Neural crest cell (in vitro differentiated cells): ENCODE results near the gene DPEP3. TPM values are rescaled to one million over a fixed set of nuclear protein-coding genes. Genes with fewer than 3 reads are reported as not detected.
A peak's percentile ranks its signal among the peaks of the same experiment; 100 is the strongest.
"Not testable (repeated sequence)": the region's sequence is repeated elsewhere in the genome, so short reads cannot be mapped to it uniquely, and the experiment has no call there.

Experiments used
- DNase-seq: peaks from one replicate; pipeline ENCODE4 v3.0.0; 2021; ENCODE audit warnings: low read depth, mixed read lengths, low spot score
- H3K27ac Mint-ChIP-seq: one replicate; pipeline ENCODE4 v1.8.0; 2021; ENCODE audit warnings: mild to moderate bottlenecking, mixed read lengths; ENCODE audit not compliant: unreplicated experiment
- H3K27me3 Mint-ChIP-seq: 2 replicates; pipeline ENCODE4 v1.8.0; 2021; ENCODE audit warnings: low read depth, mild to moderate bottlenecking, mixed read lengths
- H3K36me3 Mint-ChIP-seq: 2 replicates; pipeline ENCODE4 v1.8.0; 2021; ENCODE audit warnings: low read depth, mild to moderate bottlenecking, mixed read lengths
- H3K4me1 Mint-ChIP-seq: 2 replicates; pipeline ENCODE4 v1.8.0; 2021; ENCODE audit warnings: mixed read lengths
- H3K4me3 Mint-ChIP-seq: one replicate; pipeline ENCODE4 v1.8.0; 2021; ENCODE audit warnings: mild to moderate bottlenecking, mixed read lengths
- H3K9me3 Mint-ChIP-seq: 2 replicates; pipeline ENCODE4 v1.8.0; 2021; ENCODE audit warnings: mixed read lengths
- CTCF ChIP-seq: fragments of 200-600 bp; sonication (generic); conservative IDR thresholded peaks from 2 replicates; pipeline ENCODE4 v1.5.0; 2021; ENCODE audit warnings: antibody characterized with exemption, mild to moderate bottlenecking
- total RNA-seq: library from RNA; stranded (reverse); gene quantifications from 2 replicates; pipeline ENCODE4 v1.2.1, GENCODE V29; 2021

Gene DPEP3
- total RNA-seq, 1 donor from 2014 or later, result not detected

GRCh38 chr16:68019167-68019680, 38.9 kb upstream of the DPEP3 start:
- H3K36me3 Mint-ChIP-seq, result peaks cover 2% of the 10 kb centered on the region
- no peak overlapping the region for H3K4me3 Mint-ChIP-seq
- DNase-seq, result no peak
- H3K27ac Mint-ChIP-seq, result no peak overlapping the region
- no peak for TF ChIP-seq CTCF
- peaks cover 9% of the 10 kb centered on the region for H3K4me1 Mint-ChIP-seq
- peaks cover 6% of the 10 kb centered on the region for H3K27me3 Mint-ChIP-seq
- no peaks in the 10 kb centered on the region for H3K9me3 Mint-ChIP-seq

- no peak for DNase-seq
- Mint-ChIP-seq H3K36me3 (no peaks in the 10 kb centered on the region), H3K27me3 (peaks cover 11% of the 10 kb centered on the region), H3K27ac (peak within 1 kb of the TSS; percentile 57), H3K9me3 (no peaks in the 10 kb centered on the region), H3K4me3 (no peak within 1 kb of the TSS), H3K4me1 (no peaks in the 10 kb centered on the region)
- TF ChIP-seq CTCF, result no peak
These were observed 35.4 kb upstream of the DPEP3 start, which contains the start of gene DPEP2NB for GRCh38 chr16:68015681-68016080. DPEP2NB (minus strand) TSS chr16:68015911; CDS start chr16:68015770, 141 bp downstream.

- Mint-ChIP-seq H3K4me3 (no peak overlapping the region), H3K27ac (no peak overlapping the region), H3K27me3 (peaks cover 16% of the 10 kb centered on the region), H3K36me3 (no peaks in the 10 kb centered on the region), H3K9me3 (no peaks in the 10 kb centered on the region), H3K4me1 (no peaks in the 10 kb centered on the region)
- DNase-seq, result no peak
- no peak for TF ChIP-seq CTCF
These were observed 33.1 kb upstream of the DPEP3 start for GRCh38 chr16:68013440-68013839.

- not testable (repeated sequence) for H3K4me1 Mint-ChIP-seq, H3K9me3 Mint-ChIP-seq, H3K4me3 Mint-ChIP-seq, DNase-seq, H3K36me3 Mint-ChIP-seq
- H3K27ac Mint-ChIP-seq, result peak overlapping the region; percentile 13
- H3K27me3 Mint-ChIP-seq, result peaks cover 13% of the 10 kb centered on the region
These were observed 29.6 kb upstream of the DPEP3 start for GRCh38 chr16:68009872-68010271.

GRCh38 chr16:68009157-68009735, 28.9 kb upstream of the DPEP3 start:
- DNase-seq, result no peak
- Mint-ChIP-seq H3K27me3 (peaks cover 10% of the 10 kb centered on the region), H3K4me3 (no peak overlapping the region), H3K36me3 (no peaks in the 10 kb centered on the region), H3K4me1 (no peaks in the 10 kb centered on the region), H3K9me3 (no peaks in the 10 kb centered on the region), H3K27ac (no peak overlapping the region)
- no peak for TF ChIP-seq CTCF

GRCh38 chr16:68005786-68006286, 25.5 kb upstream of the DPEP3 start:
- Mint-ChIP-seq H3K36me3 (no peaks in the 10 kb centered on the region), H3K27ac (no peak overlapping the region), H3K9me3 (no peaks in the 10 kb centered on the region), H3K4me1 (no peaks in the 10 kb centered on the region), H3K27me3 (peaks cover 5% of the 10 kb centered on the region), H3K4me3 (no peak overlapping the region)
- TF ChIP-seq CTCF, result no peak
- DNase-seq, result no peak
